HepG2 (cell line): ENCODE measurements around the gene TNFRSF25. TPM values are rescaled to one million over a fixed set of nuclear protein-coding genes. Genes with fewer than 3 reads are reported as not detected.

Experiments
- SP5 ChIP-seq: IDR thresholded peaks from 2 replicates; pipeline ENCODE4 v1.6.1; 2016; ENCODE audit warnings: low read depth, borderline replicate concordance
- ZNF230 ChIP-seq: sonication (generic); formaldehyde crosslinking; IDR thresholded peaks from 2 replicates; pipeline ENCODE4 v1.4.0; 2020; ENCODE audit warnings: mild to moderate bottlenecking, missing genetic modification reagents
- ZNF546 ChIP-seq: sonication (generic); formaldehyde crosslinking; conservative IDR thresholded peaks from 2 replicates; pipeline ENCODE4 v1.8.1; 2023; ENCODE audit warnings: mild to moderate bottlenecking, missing genetic modification reagents
- polyA plus RNA-seq, 8 experiments: library from polyadenylated mRNA; depleted of rRNA in 3 of 8; stranded (reverse) in 7 of 8; unstranded in 1 of 8; fragments of >200 nt; fragmentation: Illumina TruSeq in 4 of 8; extraction: Trizol in 4 of 8; gene quantifications; 2 replicates each; pipeline versions ENCODE4 v1.2.1 to v1.2.3, GENCODE V29; 2011 to 2016; ENCODE audit warnings: low read depth in 4 of 8, missing spikeins in 1 of 8, mixed read lengths in 1 of 8; ENCODE audit not compliant: insufficient read depth in 1 of 8
- total RNA-seq, 5 experiments: library from RNA; depleted of rRNA; stranded (reverse); fragments of >200 nt; fragmentation: Illumina TruSeq; extraction: Trizol; gene quantifications; 2 replicates each; pipeline ENCODE4 v1.2.3, GENCODE V29; 2016; ENCODE audit warnings: low read depth in 1 of 5
- TF ChIP-seq, protein P1 (sequence below): sonication (generic); formaldehyde crosslinking; IDR thresholded peaks from one replicate; pipeline ENCODE4 v1.5.1; 2020; ENCODE audit warnings: mild to moderate bottlenecking, missing genetic modification reagents; ENCODE audit errors: not compliant biosample characterization

TNFRSF25 gene
- total and polyA plus RNA-seq, 2 of the 13 experiments (the other 11 are each of a cell fraction or from before 2014, with no cell fraction given): 1.4 to 1.5 TPM

GRCh38 chr1:6450005-6450450 lies 15.9 kb downstream of the TNFRSF25 start (continued):
- TF ChIP-seq, protein P1, sequence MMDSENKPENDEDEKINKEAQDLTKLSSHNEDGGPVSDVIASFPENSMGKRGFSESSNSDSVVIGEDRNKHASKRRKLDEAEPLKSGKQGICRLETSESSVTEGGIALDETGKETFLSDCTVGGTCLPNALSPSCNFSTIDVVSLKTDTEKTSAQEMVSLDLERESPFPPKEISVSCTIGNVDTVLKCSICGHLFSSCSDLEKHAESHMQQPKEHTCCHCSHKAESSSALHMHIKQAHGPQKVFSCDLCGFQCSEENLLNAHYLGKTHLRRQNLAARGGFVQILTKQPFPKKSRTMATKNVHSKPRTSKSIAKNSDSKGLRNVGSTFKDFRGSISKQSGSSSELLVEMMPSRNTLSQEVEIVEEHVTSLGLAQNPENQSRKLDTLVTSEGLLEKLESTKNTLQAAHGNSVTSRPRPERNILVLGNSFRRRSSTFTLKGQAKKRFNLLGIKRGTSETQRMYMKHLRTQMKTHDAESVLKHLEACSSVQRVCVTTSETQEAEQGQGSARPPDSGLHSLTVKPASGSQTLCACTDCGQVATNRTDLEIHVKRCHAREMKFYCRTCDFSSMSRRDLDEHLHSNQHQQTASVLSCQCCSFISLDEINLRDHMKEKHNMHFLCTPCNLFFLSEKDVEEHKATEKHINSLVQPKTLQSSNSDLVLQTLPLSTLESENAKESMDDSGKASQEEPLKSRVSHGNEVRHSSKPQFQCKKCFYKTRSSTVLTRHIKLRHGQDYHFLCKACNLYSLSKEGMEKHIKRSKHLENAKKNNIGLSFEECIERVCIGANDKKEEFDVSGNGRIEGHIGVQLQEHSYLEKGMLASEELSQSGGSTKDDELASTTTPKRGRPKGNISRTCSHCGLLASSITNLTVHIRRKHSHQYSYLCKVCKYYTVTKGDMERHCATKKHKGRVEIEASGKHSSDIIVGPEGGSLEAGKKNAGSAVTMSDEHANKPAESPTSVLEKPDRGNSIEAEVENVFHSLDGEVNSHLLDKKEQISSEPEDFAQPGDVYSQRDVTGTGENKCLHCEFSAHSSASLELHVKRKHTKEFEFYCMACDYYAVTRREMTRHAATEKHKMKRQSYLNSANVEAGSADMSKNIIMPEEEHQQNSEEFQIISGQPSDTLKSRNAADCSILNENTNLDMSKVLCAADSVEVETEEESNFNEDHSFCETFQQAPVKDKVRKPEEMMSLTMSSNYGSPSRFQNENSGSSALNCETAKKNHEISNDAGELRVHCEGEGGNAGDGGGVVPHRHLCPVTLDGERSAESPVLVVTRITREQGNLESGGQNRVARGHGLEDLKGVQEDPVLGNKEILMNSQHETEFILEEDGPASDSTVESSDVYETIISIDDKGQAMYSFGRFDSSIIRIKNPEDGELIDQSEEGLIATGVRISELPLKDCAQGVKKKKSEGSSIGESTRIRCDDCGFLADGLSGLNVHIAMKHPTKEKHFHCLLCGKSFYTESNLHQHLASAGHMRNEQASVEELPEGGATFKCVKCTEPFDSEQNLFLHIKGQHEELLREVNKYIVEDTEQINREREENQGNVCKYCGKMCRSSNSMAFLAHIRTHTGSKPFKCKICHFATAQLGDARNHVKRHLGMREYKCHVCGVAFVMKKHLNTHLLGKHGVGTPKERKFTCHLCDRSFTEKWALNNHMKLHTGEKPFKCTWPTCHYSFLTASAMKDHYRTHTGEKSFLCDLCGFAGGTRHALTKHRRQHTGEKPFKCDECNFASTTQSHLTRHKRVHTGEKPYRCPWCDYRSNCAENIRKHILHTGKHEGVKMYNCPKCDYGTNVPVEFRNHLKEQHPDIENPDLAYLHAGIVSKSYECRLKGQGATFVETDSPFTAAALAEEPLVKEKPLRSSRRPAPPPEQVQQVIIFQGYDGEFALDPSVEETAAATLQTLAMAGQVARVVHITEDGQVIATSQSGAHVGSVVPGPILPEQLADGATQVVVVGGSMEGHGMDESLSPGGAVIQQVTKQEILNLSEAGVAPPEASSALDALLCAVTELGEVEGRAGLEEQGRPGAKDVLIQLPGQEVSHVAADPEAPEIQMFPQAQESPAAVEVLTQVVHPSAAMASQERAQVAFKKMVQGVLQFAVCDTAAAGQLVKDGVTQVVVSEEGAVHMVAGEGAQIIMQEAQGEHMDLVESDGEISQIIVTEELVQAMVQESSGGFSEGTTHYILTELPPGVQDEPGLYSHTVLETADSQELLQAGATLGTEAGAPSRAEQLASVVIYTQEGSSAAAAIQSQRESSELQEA (CRISPR knock-in tag): peak; percentile 48
- peak; percentile 50; the same call in 1 of the 2 replicates for TF ChIP-seq ZNF546 (CRISPR knock-in tag)
- TF ChIP-seq SP5 (CRISPR knock-in tag): peak; percentile 39; the same call in 1 of the 2 replicates
- peak; percentile 38; the same call in 1 of the 2 replicates for TF ChIP-seq ZNF230 (CRISPR knock-in tag)
